Fibroblast of pulmonary artery (primary cell): ENCODE results near the gene DNAH3.

Source experiments
- DNase-seq: peaks from one replicate; pipeline ENCODE4 v3.0.0-alpha.2; 2010; ENCODE audit warnings: low read depth
- H3K4me3 ChIP-seq: replicated peaks from 2 replicates; pipeline ENCODE4 v1.5.1; 2011; ENCODE audit warnings: low read depth, mild to moderate bottlenecking, control low read depth, low read length, moderate library complexity
- TF ChIP-seq, protein P1 (sequence below): IDR thresholded peaks from 2 replicates; pipeline ENCODE4 v1.5.1; 2011; ENCODE audit warnings: mild to moderate bottlenecking, control low read depth, low read length, inconsistent platforms; ENCODE audit errors: missing control alignments

Gene DNAH3

DNA sequence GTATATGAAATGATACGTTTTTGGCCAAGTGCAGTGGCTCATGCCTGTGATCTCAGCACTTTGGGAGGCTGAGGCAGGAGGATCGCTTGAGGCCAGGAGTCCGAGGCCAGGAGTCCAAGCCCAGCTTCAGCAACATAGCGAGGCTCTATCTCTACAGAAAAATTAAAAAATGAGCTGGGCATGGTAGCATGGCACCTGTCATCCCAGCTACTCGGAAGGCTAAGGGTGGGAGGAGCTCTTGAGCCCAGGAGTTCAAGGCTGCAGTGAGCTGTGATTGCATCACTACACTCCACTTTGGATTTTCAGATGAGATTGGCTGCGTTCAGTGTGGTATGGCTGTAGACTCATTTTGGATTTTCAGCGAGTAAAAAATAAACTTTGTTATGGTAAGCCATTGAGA is 112.4 kb downstream of the DNAH3 start:
- DNase-seq: no peak
- H3K4me3 ChIP-seq: no peak overlapping the region
- TF ChIP-seq, protein P1, sequence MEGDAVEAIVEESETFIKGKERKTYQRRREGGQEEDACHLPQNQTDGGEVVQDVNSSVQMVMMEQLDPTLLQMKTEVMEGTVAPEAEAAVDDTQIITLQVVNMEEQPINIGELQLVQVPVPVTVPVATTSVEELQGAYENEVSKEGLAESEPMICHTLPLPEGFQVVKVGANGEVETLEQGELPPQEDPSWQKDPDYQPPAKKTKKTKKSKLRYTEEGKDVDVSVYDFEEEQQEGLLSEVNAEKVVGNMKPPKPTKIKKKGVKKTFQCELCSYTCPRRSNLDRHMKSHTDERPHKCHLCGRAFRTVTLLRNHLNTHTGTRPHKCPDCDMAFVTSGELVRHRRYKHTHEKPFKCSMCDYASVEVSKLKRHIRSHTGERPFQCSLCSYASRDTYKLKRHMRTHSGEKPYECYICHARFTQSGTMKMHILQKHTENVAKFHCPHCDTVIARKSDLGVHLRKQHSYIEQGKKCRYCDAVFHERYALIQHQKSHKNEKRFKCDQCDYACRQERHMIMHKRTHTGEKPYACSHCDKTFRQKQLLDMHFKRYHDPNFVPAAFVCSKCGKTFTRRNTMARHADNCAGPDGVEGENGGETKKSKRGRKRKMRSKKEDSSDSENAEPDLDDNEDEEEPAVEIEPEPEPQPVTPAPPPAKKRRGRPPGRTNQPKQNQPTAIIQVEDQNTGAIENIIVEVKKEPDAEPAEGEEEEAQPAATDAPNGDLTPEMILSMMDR: no peak

DNA sequence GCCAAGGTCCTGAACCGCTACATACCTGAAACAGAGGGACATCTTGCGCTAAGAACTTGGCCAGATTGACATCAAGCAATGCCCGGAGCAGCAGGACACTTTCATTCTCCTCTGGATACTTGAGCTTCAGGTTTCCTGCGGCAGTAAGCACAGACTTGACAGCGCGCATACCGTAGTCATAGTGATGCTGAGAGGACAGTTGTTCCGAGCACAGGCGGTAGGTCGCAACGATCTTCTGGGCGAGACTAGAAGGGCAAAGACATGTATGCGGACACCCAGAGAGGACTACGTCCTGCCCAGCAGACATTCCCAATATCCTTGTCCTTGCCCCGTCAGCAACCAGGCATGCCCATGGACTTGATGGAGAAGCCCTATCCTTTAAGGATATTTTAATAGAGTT is 112.9 kb downstream of the DNAH3 start:
- DNase-seq: no peak
- no peak overlapping the region for H3K4me3 ChIP-seq
- TF ChIP-seq, protein P1: no peak

DNA sequence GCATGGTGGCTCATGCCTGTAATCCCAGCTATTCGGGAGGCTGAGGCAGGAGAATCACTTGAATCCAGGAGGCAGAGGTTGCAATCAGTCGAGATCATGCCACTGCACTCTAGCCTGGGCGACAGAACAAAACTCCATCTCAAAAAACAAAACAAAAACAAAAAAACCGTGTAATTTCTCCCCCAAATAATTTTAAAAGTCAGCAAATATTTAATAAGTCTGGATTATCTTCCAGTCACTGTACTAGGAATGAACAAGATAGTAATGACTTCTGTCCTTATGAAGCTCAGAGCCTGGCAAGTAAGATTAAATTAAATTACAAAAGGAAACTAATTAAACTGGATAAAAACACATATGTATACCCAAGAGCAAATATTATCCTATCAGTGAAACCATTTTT is 113.5 kb downstream of the DNAH3 start:
- no peak for DNase-seq

DNA sequence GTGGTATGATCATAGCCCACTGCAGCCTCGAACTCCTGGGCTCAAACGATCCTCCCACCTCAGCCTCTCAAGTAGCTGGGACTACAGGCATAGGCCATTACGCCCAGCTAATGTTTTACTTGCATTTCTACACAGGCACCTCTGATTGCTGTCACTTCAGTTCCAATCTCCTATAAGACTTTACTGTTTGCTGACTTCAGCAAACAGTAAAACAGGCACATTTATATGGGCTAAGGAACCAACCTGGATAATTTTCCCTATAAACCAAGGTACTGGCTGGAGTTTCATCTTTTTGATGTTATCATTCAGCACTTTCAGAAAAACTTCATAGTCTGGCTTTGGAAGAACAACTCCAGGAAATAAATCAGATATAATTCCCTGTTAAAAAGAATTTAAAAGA is 114.2 kb downstream of the DNAH3 start:
- TF ChIP-seq, protein P1: no peak
- DNase-seq: no peak
- no peak overlapping the region for H3K4me3 ChIP-seq

More for the DNA sequence above, 113.5 kb downstream of the DNAH3 start:
- TF ChIP-seq, protein P1: no peak
- no peak overlapping the region for H3K4me3 ChIP-seq

DNA sequence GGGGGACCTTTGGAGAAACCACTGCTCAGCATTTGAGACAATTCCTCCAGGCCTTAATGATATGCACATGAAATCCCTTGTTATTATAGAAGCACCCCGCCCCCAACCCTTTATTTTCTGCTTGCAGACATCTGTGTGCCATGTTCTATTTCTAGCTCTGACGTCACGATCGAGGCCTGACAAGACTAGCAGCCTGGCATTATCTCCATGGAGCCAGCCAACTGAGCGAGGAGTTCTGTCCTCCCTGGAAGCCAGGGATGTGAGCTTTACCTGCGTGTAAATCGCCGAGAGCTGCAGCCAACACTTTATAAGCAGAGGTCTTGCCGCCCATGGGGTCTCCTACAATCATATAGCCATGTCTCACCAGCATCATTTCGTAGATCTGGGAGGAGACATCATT is 116.9 kb downstream of the DNAH3 start:
- no peak overlapping the region for H3K4me3 ChIP-seq
- DNase-seq: no peak
- TF ChIP-seq, protein P1: no peak

DNA sequence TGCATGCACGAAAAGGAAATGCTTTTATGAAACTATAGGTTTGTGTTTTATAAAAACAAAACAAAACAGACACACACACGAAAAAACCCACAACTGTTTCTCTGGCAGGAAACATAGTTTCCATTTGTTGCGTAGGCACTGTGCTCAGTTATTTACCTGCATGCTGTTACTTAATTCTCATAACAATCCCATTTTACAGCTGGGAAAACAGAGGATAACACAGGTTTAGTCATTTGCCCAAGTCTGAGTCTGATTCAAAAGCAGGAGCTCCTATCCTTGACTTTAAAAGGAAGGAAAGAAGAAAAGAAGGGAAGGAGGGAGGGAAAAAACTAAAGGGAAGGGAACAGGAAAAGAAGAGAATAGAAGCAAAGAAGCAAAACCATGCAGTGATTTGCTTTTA is 117.4 kb downstream of the DNAH3 start:
- DNase-seq: no peak
- no peak overlapping the region for H3K4me3 ChIP-seq
- TF ChIP-seq, protein P1: no peak

DNA sequence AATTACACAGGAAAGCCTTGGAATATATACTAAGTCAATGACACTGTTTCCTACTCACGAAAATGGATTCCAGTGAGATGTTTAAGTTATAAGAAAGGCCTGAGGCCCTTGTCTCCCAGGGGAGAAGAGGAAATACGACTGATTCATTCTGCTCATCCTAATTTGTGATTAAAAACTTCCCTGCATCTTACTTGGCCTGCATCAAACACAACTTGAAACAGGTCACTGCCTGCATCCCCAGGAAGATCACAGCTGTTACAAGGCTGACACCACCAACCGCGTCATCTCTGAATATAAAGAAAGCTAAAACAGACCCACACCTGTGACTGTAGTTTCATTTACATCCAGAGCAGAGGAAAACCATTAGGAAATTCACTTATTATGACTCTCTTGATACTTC is 121.9 kb downstream of the DNAH3 start:
- no peak overlapping the region for H3K4me3 ChIP-seq
- TF ChIP-seq, protein P1: no peak
- no peak for DNase-seq
